ENCODE data around the gene COL4A5.

COL4A5 gene

GRCh38 chrX:108642273-108642628 is 202.6 kb downstream of the COL4A5 start:
- DNase-seq = no peak

- no peak for DNase-seq
These were observed 225.1 kb downstream of the COL4A5 start for GRCh38 chrX:108664701-108665100.

DNA sequence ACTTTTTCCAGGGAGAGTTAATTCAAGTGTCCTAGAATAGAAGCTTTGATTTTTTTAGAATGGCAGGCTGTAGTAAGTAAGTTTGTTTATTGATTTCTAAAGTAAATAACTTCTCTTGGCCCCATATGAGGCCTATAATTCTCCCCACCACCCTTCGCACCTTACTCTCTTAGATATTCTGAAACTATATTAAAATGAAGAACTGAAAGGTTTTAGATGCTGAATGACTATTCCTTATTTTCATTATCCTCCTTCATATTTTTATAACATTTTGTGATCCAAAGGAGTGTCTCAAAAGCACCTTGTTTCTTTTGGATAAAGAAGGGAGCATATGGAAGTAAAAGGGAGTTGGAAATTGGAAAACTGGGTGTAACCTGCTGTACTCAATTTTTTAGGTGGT is 226.5 kb downstream of the COL4A5 start:
- DNase-seq = no peak

DNA sequence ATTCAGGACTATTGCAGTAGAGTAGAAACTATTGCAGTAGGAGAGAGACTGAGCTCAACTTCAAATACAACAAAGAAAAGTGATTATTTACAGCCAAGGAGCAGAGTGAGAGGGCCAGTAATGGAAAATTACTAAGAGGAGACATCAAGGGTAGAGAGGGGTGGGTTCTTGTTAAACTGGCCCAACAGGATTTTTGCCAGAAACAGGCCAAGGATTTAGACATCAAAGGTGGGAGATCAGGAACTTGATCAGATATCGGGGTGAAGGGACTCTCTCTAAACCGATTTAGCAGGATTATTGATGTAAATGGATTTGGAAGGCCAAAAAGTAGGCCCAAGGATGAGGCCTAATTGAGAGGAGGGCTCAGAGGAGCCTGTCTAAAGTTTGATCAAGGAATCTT is 231.9 kb downstream of the COL4A5 start:
- no peak for DNase-seq

GRCh38 chrX:108696690-108697089 is 257.1 kb downstream of the COL4A5 start:
- no peak for DNase-seq

DNA sequence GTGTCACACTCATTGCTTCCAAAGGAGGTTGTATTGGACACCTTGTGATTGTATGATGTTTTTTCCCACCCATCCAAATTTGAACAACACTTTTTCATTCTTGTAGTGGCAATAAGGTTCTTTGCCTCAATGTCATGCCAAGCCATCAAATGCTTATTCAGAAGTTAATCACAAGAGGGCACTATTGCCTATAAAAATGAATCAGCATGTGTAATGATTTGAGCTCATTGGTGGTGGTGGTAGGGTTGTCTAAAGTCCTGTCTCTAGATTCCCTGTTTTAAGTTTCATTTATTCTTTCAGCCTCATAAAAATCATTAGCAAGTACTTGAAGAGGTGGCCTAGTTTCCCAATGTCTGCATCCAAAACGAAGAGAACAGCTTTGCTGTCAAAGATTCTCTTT is 259.7 kb downstream of the COL4A5 start:
- peak; percentile 30 for DNase-seq

DNA sequence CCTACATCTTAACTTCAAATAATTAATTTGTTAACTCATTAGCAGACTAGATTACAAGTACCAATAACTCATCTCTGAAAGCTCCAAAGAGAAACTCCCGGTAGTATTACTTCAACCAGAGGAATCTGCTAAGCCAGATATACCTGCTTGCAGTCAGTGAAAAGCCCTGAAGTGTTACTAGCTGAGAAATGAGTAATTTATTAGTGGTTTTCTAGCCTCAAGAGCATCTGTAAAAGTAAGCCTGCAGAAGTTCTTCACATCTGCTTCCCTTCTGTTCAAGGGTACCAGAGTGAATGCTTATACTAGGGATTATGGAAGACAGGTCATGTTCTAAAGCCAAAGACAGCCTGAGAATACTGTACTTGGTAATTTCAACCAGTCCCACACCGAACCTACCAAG is 262.0 kb downstream of the COL4A5 start:
- no peak for DNase-seq

- no peak for DNase-seq
These were observed 262.9 kb downstream of the COL4A5 start for GRCh38 chrX:108702530-108702929.

DNA sequence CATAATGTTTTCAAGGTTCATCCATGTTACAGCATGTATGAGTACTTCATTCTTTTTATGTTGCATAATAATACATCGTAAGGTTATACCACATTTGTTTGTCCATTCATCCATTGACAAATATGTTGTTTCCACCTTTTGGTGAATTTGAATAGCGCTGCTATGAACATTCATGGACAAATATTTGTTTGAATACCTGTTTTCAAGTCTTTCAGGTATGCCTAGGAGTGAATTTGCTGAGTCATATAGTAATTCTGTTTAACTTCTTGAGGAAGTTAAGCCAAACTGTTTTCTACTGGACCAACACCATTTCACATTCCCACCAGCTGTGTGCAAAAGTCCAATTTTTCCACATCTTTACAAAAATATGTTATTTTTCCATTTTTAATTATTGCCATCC is 265.2 kb downstream of the COL4A5 start:
- DNase-seq = no peak

- DNase-seq = no peak
These were observed 273.2 kb downstream of the COL4A5 start for GRCh38 chrX:108712886-108713285.

GRCh38 chrX:108722561-108722960 is 282.9 kb downstream of the COL4A5 start:
- DNase-seq = no peak

DNA sequence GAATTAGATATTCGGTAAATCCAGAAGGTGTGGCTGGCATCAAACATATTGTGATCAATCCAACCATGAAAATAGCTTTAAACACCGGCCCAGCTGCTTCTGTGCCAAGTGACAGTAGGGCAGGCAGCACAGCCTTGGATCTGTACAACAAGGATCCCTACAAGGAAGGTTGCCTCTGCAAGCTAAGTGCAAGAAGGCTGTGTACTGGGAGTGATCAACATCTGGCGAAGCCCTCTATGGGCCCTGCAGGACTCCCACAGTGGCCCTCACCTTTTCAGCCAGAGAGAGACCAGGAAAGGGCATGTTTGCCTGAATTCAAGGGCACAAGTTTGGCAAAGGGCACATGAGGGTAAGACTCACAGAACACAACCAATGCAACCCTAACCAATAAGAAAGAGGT is 287.1 kb downstream of the COL4A5 start:
- DNase-seq = no peak

- DNase-seq = no peak
These were observed 291.5 kb downstream of the COL4A5 start for GRCh38 chrX:108731153-108731552.

DNA sequence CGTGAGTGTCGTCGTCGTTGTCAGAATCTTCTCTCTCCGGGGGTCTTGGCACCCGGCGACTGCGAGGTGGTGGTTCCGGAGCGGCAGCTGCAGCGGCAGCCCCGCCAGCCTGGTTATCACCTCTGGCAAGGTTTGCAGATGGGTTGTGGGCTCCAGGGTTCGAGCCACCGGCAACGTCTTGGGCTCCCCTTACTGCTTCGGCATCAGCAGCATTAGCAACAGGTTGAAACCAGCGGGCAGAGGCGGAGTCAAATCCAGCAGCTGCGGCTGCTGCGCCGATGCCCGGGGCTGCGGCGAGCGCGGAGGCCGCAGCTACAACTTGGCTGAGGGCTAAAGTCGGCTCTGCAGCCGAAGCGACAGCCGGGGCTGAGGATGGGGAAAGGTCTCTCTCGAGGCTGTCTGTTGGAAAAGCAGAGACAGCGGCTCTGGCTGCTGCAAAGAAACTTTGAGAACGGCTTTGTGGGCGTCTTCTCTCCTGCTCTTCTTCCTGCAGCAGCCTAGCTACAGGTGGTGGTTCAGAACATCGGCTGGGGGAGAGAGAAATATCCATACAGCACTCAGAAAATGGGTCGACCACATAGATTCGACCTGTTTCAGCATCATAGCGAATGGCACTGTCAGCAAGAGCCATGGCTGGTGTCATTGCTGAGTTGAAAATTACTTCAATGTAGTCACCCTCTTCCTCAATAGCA is 293.1 kb downstream of the COL4A5 start:
- peak; percentile 9 for DNase-seq

DNA sequence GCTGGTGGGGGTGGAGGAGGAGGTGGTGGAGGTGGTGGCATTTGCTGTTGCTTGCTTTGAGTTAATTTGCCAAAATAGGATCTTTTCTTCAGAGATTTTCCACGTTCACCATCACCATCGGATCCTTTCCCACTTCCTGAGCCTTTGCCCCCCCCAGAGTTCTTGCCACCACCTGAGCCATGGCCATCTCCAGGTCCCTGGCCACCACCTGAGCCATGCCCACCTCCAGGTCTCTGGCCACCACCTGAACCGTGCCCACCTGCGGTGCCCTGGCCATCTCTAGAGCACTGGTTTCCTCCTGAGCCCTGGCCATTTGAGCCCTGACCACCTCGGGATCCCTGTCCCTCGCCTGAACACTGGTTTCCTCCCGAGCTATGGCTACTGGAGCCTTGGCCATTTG is 294.8 kb downstream of the COL4A5 start:
- no peak for DNase-seq

GRCh38 chrX:108735091-108735678 is 295.5 kb downstream of the COL4A5 start:
- peak; percentile 6 for DNase-seq

DNA sequence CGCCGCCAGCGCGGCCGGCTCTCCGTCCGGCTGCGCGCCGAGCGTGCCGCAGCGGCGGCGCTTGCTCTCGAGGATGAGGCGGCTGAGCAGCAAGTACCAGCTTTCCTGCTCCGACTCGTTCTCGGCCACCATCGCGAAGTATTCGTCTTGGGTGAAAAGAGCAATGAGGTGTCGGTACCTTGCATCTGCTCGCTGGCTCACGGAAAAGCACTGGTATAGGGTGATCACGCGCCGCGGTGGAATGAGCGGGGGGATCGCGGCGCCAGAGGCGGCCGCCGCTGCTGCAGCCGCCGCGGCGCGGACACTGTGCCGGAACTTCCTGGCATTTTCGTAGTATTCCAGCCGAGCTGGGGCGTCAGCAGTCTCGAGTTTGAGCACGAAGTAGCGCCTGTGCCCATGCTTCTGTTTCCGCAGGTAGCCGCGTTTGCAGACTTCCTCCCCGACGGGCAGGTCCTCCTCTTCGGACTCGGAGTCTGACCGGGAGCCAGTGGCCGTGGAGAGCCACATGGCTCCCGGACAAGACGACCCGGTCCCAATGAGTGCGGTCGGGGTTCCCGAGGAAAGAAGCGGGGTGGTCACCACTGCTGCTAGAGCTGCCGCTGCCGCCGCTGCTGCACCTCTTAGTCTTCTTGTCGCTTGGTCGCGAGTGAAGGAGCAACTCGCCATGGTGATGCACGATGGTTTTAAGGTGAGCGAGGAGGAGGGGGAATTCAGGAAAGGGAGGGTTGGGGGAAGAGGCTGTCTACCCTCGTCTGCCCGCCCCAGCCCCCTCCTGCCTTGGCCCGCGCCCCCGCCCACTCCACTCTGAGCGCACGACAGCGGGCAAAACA is 296.3 kb downstream of the COL4A5 start:
- no peak for DNase-seq

- peak; percentile 57 for DNase-seq
These were observed 297.2 kb downstream of the COL4A5 start, which contains the start of gene IRS4 for GRCh38 chrX:108736509-108737479. TSS of gene IRS4 (minus strand) at chrX:108736563.

DNA sequence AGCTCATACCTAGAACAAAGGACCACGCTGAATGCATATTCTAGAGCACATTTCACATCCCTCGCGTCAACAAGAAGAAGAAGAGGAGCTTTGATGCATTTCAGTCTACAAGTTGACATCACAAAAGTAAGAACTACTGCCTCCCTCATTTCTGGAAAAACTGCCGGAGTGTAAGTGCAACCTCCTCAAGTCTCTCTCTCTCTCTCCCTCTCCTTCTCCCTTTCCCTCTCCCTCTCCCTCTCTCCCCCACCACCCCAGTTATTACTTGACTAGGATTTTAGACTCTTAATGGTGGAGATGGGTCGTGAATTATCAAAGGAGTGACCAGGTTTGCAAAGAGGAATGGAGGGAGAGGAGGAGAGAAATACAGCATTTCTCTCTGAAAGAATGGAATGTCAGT is 298.1 kb downstream of the COL4A5 start:
- no peak for DNase-seq

- no peak for DNase-seq
These were observed 300.7 kb downstream of the COL4A5 start for GRCh38 chrX:108740299-108740774.

Data from NCI-H1105 (cell line).